CD4-positive, alpha-beta T cell treated with Interleukin-10 for 1 hour (primary cell): Measurements from ENCODE around the gene RASGEF1B.

ENCODE experiments used
- DNase-seq: peaks from one replicate; pipeline ENCODE4 v3.0.0-alpha.2; 2020

The RASGEF1B gene

GRCh38 chr4:81392164-81392563, 79.5 kb downstream of the RASGEF1B start:
- DNase-seq, result no peak

GRCh38 chr4:81389720-81390119, 82.0 kb downstream of the RASGEF1B start:
- no peak for DNase-seq

GRCh38 chr4:81380437-81380836, 91.3 kb downstream of the RASGEF1B start:
- DNase-seq, result no peak

GRCh38 chr4:81378386-81378785, 93.3 kb downstream of the RASGEF1B start:
- no peak for DNase-seq

GRCh38 chr4:81377191-81377590, 94.5 kb downstream of the RASGEF1B start:
- no peak for DNase-seq

GRCh38 chr4:81376720-81377119, 95.0 kb downstream of the RASGEF1B start:
- DNase-seq, result no peak
